ENCODE data around the gene LDLRAD4.
"Not testable (repeated sequence)": the region's sequence is repeated elsewhere in the genome, so short reads cannot be mapped to it uniquely, and the experiment has no call there.

LDLRAD4 gene

GRCh38 chr18:13681701-13682100 lies 463.1 kb downstream of the LDLRAD4 start:
- Histone ChIP-seq H3K4me3 (no peak overlapping the region), H3K36me3 (replicated peaks) (no peaks in the 10 kb centered on the region), H3K4me1 (no peaks in the 10 kb centered on the region), H3K27me3 (ENCODE audit: low read depth) (no peaks in the 10 kb centered on the region), H3K9me3 (no peaks in the 10 kb centered on the region; the same call in 1 of the 2 replicates)
- in situ Hi-C loops (cut with MboI; ENCODE audit: low sequenced_read_pairs), result no loop called here
- no peak for DNase-seq (ENCODE audit: low spot score in 2 of 2)

- H3K27me3 ChIP-seq (ENCODE audit: low read depth), result no peaks in the 10 kb centered on the region
- no peaks in the 10 kb centered on the region; the same call in 1 of the 2 replicates for H3K9me3 ChIP-seq
- in situ Hi-C loops (cut with MboI; ENCODE audit: low sequenced_read_pairs), result no loop called here
- no peaks in the 10 kb centered on the region for H3K4me1 ChIP-seq
- H3K36me3 ChIP-seq (replicated peaks), result no peaks in the 10 kb centered on the region
- DNase-seq (ENCODE audit: low spot score in 2 of 2), result no peak
- H3K4me3 ChIP-seq, result no peak overlapping the region
These were observed 466.0 kb downstream of the LDLRAD4 start for GRCh38 chr18:13684546-13684945.

DNA sequence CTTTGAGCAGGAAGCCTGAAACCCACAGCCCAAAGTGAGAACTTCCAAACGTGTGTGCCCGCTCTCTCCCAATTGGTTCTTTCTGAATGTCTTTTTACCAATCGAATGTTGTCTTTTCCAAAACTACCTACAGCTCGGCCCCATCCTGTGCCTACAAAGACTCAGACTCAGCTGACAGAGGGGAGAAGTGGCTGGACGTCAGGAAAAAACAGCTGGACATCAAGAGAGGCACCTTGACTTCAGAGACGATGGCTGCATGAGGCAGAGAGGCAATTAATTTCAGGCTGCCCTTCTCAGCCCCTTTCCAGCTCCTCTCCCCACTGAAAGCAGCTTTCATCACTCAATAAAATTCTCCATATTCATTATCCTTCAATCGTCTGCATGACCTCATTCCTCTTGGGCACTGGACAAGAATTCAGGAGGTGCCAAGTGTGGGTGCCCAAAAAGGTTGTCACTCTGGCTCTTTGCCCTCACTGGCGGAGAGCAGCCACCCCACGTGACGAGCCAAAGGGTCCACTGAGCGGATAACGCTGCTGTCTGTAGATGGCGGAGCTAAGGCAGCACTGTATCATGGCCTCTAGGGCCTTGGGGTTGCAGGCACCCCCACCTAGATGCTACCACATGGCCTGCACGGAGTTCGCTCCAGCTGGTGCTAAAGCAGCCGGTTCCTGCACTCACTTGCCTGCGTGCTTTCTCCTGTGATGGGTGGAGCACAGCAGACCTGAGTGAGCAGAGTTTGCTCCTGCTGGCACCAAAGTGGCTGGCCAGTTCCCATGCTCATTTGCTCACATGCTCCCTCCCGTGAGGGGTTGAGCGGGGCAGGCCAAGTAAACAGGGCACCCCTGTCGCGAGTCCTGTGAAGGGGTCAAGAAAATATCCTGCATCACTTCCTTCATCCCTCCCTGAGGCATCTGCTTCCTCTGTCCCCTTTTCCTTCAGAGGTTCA lies 469.9 kb downstream of the LDLRAD4 start:
- H3K9me3 ChIP-seq, result no peaks in the 10 kb centered on the region
- in situ Hi-C loops (cut with MboI; ENCODE audit: low sequenced_read_pairs), result no loop called here
- no peak for DNase-seq (ENCODE audit: low spot score in 2 of 2)
- no peaks in the 10 kb centered on the region for H3K4me1 ChIP-seq
- H3K36me3 ChIP-seq (replicated peaks), result no peaks in the 10 kb centered on the region
- no peaks in the 10 kb centered on the region for H3K27me3 ChIP-seq (ENCODE audit: low read depth)
- no peak overlapping the region for H3K4me3 ChIP-seq

GRCh38 chr18:13690060-13690459 lies 471.5 kb downstream of the LDLRAD4 start:
- H3K4me1 ChIP-seq; H3K4me3 ChIP-seq; H3K9me3 ChIP-seq; DNase-seq (ENCODE audit: low spot score in 2 of 2); in situ Hi-C loops (cut with MboI; ENCODE audit: low sequenced_read_pairs); H3K27me3 ChIP-seq (ENCODE audit: low read depth); H3K36me3 ChIP-seq (replicated peaks): not testable (repeated sequence)

DNA sequence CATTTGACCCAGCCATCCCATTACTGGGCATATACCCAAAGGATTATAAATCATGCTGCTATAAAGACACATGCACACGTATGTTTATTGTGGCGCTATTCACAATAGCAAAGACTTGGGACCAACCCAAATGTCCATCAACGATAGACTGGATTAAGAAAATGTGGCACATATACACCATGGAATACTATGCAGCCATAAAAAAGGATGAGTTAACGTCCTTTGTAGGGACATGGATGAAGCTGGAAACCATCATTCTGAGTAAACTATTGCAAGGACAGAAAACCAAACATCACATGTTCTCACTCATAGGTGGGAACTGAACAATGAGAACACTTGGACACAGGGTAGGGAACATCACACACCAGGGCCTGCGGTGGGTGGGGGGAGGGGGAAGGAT lies 476.8 kb downstream of the LDLRAD4 start:
- H3K9me3 ChIP-seq; in situ Hi-C loops (cut with MboI; ENCODE audit: low sequenced_read_pairs); H3K4me3 ChIP-seq; H3K27me3 ChIP-seq (ENCODE audit: low read depth); H3K4me1 ChIP-seq; H3K36me3 ChIP-seq (replicated peaks); DNase-seq (ENCODE audit: low spot score in 2 of 2): not testable (repeated sequence)

- in situ Hi-C loops (cut with MboI; ENCODE audit: low sequenced_read_pairs), result no loop called here
- Histone ChIP-seq H3K4me1 (no peaks in the 10 kb centered on the region), H3K4me3 (no peak overlapping the region), H3K9me3 (peaks cover 1% of the 10 kb centered on the region; the same call in 1 of the 2 replicates), H3K36me3 (replicated peaks) (no peaks in the 10 kb centered on the region), H3K27me3 (ENCODE audit: low read depth) (no peaks in the 10 kb centered on the region)
- no peak for DNase-seq (ENCODE audit: low spot score in 2 of 2)
These were observed 478.4 kb downstream of the LDLRAD4 start for GRCh38 chr18:13696961-13697360.

- Histone ChIP-seq H3K36me3 (replicated peaks) (no peaks in the 10 kb centered on the region), H3K9me3 (peaks cover 13% of the 10 kb centered on the region), H3K4me1 (no peaks in the 10 kb centered on the region), H3K27me3 (ENCODE audit: low read depth) (no peaks in the 10 kb centered on the region), H3K4me3 (no peak overlapping the region)
- in situ Hi-C loops (cut with MboI; ENCODE audit: low sequenced_read_pairs), result no loop called here
- no peak for DNase-seq (ENCODE audit: low spot score in 2 of 2)
These were observed 481.6 kb downstream of the LDLRAD4 start for GRCh38 chr18:13700153-13700552.

Measured in HAP-1 (cell line).